Duodenal mucosa (tissue), 2 donors: ENCODE measurements around the gene QSOX1.

Source experiments
- H3K27ac ChIP-seq: one replicate; pipeline ENCODE4 v1.7.0; 2013; ENCODE audit warnings: low read depth, low read length
- H3K27me3 ChIP-seq, 2 donors: one replicate each; pipeline ENCODE4 v1.7.0; 2013; ENCODE audit warnings: low read length in 2 of 2, control low read depth in 1 of 2; ENCODE audit not compliant: insufficient read depth in 2 of 2, control insufficient read depth in 1 of 2
- H3K36me3 ChIP-seq, 2 donors: one replicate each; pipeline ENCODE4 v1.7.0; 2013; ENCODE audit warnings: low read length in 2 of 2, control low read depth in 1 of 2; ENCODE audit not compliant: insufficient read depth in 2 of 2, control insufficient read depth in 1 of 2
- H3K4me1 ChIP-seq, 2 donors: one replicate each; pipeline ENCODE4 v1.7.0; 2013; ENCODE audit warnings: low read length in 2 of 2, control low read depth in 1 of 2; ENCODE audit not compliant: insufficient read depth in 2 of 2, control insufficient read depth in 1 of 2
- H3K4me3 ChIP-seq, 2 donors: one replicate each; pipeline ENCODE4 v1.7.0; 2013; ENCODE audit warnings: low read length in 2 of 2, low read depth in 1 of 2
- H3K9ac ChIP-seq, 2 donors: one replicate each; pipeline ENCODE4 v1.7.0; 2013; ENCODE audit warnings: low read length in 2 of 2, low read depth in 1 of 2
- H3K9me3 ChIP-seq, 2 donors: one replicate each; pipeline ENCODE4 v1.7.0; 2013; ENCODE audit warnings: low read length in 2 of 2, control low read depth in 1 of 2; ENCODE audit not compliant: control insufficient read depth in 1 of 2

Gene QSOX1, protein sequence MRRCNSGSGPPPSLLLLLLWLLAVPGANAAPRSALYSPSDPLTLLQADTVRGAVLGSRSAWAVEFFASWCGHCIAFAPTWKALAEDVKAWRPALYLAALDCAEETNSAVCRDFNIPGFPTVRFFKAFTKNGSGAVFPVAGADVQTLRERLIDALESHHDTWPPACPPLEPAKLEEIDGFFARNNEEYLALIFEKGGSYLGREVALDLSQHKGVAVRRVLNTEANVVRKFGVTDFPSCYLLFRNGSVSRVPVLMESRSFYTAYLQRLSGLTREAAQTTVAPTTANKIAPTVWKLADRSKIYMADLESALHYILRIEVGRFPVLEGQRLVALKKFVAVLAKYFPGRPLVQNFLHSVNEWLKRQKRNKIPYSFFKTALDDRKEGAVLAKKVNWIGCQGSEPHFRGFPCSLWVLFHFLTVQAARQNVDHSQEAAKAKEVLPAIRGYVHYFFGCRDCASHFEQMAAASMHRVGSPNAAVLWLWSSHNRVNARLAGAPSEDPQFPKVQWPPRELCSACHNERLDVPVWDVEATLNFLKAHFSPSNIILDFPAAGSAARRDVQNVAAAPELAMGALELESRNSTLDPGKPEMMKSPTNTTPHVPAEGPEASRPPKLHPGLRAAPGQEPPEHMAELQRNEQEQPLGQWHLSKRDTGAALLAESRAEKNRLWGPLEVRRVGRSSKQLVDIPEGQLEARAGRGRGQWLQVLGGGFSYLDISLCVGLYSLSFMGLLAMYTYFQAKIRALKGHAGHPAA

DNA sequence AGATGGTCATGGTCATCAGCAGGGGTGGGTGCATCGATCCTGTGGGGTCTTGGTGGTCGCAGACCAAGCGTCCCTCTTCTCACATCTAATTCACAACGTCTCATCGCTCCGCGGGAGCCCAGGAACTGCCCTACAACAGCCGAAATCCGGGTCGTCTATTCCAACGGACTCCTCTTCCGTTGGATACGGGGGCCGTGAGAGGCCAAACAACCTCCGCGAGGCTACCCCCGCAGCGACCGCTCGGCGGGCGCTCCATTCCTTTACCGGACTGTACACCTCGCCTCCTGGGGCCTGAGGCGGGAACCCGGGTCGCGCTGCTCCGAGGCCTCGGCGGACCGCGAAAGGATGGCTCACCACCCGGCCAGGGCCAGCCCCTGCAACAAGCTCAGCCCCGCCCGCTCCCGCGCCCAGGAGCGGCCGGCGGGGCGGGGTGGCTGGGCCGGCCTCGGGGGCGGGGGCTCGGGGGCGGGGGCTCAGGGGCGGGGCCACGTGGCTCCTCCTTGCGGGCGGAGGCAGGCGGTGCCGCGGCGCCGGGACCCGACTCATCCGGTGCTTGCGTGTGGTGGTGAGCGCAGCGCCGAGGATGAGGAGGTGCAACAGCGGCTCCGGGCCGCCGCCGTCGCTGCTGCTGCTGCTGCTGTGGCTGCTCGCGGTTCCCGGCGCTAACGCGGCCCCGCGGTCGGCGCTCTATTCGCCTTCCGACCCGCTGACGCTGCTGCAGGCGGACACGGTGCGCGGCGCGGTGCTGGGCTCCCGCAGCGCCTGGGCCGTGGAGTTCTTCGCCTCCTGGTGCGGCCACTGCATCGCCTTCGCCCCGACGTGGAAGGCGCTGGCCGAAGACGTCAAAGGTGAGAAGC is at the start of gene QSOX1:
Gene QSOX1, plus strand, starts transcription at position 545 of the 857 bp plus-strand sequence. Its CDS starts 39 bp downstream, at position 584.
- Histone ChIP-seq H3K9ac (peak within 1 kb of the TSS; percentile 76 to 91), H3K27me3 (no peaks in the 10 kb centered on the region), H3K27ac (peak within 1 kb of the TSS; percentile 70), H3K9me3 (no peaks in the 10 kb centered on the region), H3K36me3 (no peaks in the 10 kb centered on the region), H3K4me1 (peaks cover 46 to 47% of the 10 kb centered on the region in 2 donors), H3K4me3 (peak within 1 kb of the TSS; percentile 84 to 99)

GRCh38 chr1:180112091-180112490 is 42.6 kb upstream of the QSOX1 start:
- H3K9me3 ChIP-seq: no peaks in the 10 kb centered on the region
- peaks cover 21 to 31% of the 10 kb centered on the region in 2 donors for H3K36me3 ChIP-seq
- no peak overlapping the region for H3K9ac ChIP-seq
- H3K27me3 ChIP-seq: no peaks in the 10 kb centered on the region
- no peak overlapping the region for H3K4me3 ChIP-seq
- no peak overlapping the region for H3K27ac ChIP-seq
- peaks cover 0 to 1% of the 10 kb centered on the region in 2 donors for H3K4me1 ChIP-seq

GRCh38 chr1:180112984-180113647 is 41.6 kb upstream of the QSOX1 start:
- no peak overlapping the region for H3K27ac ChIP-seq
- H3K9ac ChIP-seq: no peak overlapping the region
- H3K4me1 ChIP-seq: peaks cover 0 to 6% of the 10 kb centered on the region in 2 donors
- no peak overlapping the region for H3K4me3 ChIP-seq
- peaks cover 21 to 31% of the 10 kb centered on the region in 2 donors for H3K36me3 ChIP-seq
- H3K27me3 ChIP-seq: no peaks in the 10 kb centered on the region
- no peaks in the 10 kb centered on the region for H3K9me3 ChIP-seq

DNA sequence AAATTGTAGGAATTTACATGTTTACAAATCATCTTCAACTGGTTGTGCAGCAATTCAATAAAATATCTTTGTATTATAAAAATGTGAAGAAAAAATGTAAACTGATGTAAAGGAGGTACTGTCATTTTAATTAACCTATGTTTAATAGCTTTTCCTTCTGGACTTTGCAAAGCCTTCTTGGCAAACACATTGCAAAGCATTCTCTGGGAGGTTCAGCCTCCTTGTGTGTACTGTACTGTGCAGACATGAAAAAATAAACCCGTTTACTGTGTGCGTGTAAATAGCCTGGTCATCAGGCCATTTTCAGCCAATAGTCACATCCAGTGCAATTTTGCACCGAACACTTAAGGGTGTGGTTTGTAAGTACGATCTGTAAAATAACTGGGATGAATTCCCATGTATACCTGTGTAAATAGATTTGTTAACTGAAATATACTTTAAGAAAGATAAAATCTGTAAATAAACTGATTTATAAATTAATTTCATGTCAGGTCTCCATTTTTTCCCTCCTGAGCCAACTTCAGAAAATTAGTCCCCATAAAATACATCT is 40.2 kb upstream of the QSOX1 start:
- H3K27ac ChIP-seq: no peak overlapping the region
- no peaks in the 10 kb centered on the region for H3K9me3 ChIP-seq
- H3K4me3 ChIP-seq: no peak overlapping the region
- no peaks in the 10 kb centered on the region for H3K27me3 ChIP-seq
- no peak overlapping the region for H3K9ac ChIP-seq
- H3K4me1 ChIP-seq: peaks cover 0 to 6% of the 10 kb centered on the region in 2 donors
- peaks cover 21 to 27% of the 10 kb centered on the region in 2 donors for H3K36me3 ChIP-seq

- Histone ChIP-seq H3K9me3 (no peaks in the 10 kb centered on the region), H3K9ac (no peak overlapping the region), H3K4me3 (no peak overlapping the region), H3K27me3 (no peaks in the 10 kb centered on the region), H3K4me1 (peaks cover 0 to 6% of the 10 kb centered on the region in 2 donors), H3K27ac (no peak overlapping the region), H3K36me3 (peaks cover 3 to 8% of the 10 kb centered on the region in 2 donors)
Measured at GRCh38 chr1:180116964-180117763, 37.5 kb upstream of the QSOX1 start.

DNA sequence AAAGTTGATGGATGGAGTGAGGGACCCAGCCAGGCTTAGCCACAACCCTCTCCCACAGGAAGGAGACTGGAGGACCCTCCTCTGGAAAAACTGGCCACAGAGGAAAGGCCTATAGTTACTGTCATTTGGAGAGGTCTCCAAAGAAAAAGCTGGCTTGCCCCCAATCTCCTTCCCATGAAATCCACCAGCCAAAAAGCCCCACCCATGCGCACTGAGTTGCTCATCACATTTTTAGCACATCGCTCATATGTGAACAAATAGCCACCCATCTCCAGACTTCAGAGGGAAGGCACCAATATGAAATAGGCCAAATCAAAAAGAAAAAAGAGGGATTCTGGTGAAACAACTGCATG is 36.9 kb upstream of the QSOX1 start:
- Histone ChIP-seq H3K9ac (no peak overlapping the region), H3K27me3 (no peaks in the 10 kb centered on the region), H3K27ac (no peak overlapping the region), H3K9me3 (no peaks in the 10 kb centered on the region), H3K4me3 (no peak overlapping the region), H3K36me3 (peaks cover 0 to 3% of the 10 kb centered on the region in 2 donors), H3K4me1 (peaks cover 0 to 6% of the 10 kb centered on the region in 2 donors)

GRCh38 chr1:180119837-180120236 is 34.8 kb upstream of the QSOX1 start:
- Histone ChIP-seq H3K4me3 (no peak overlapping the region), H3K9me3 (no peaks in the 10 kb centered on the region), H3K9ac (no peak overlapping the region), H3K27me3 (no peaks in the 10 kb centered on the region), H3K27ac (no peak overlapping the region), H3K36me3 (no peaks in the 10 kb centered on the region), H3K4me1 (peaks cover 0 to 6% of the 10 kb centered on the region in 2 donors)

- Histone ChIP-seq H3K9me3 (no peaks in the 10 kb centered on the region), H3K27ac (no peak overlapping the region), H3K27me3 (no peaks in the 10 kb centered on the region), H3K4me1 (peaks cover 0 to 5% of the 10 kb centered on the region in 2 donors), H3K9ac (no peak overlapping the region), H3K4me3 (no peak overlapping the region), H3K36me3 (no peaks in the 10 kb centered on the region)
Measured at GRCh38 chr1:180123463-180123936, 31.2 kb upstream of the QSOX1 start.

DNA sequence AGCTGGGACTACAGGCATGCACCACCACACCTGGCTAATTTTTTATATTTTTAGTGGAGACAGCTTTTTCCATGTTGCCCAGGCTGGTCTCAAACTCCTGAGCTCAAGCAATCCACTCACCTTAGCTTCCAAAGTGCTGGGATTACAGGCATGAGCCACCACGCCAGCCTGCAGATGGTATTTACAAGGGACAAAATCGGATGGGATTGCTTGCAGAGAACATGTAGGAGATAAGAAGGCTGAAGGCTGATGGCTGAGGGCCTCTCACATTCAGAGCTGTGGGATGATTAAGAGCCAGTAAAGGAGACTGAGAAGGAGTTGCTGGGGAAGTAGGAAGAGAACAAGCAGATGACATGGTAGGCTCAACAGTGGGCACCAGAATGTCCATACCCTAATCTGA is 24.0 kb upstream of the QSOX1 start:
- Histone ChIP-seq H3K27me3 (no peaks in the 10 kb centered on the region), H3K9ac (no peak overlapping the region), H3K36me3 (no peaks in the 10 kb centered on the region), H3K4me3 (no peak overlapping the region), H3K9me3 (no peaks in the 10 kb centered on the region), H3K27ac (no peak overlapping the region), H3K4me1 (peaks cover 0 to 5% of the 10 kb centered on the region in 2 donors)
